HS-27A (cell line): ENCODE results near the gene PITPNC1.
"Not testable (repeated sequence)": the region's sequence is repeated elsewhere in the genome, so short reads cannot be mapped to it uniquely, and the experiment has no call there.

ENCODE experiments used
- DNase-seq: peaks from one replicate; pipeline ENCODE4 v3.0.0-alpha.2; 2012; ENCODE audit warnings: low read depth, missing footprints

The PITPNC1 gene

DNA sequence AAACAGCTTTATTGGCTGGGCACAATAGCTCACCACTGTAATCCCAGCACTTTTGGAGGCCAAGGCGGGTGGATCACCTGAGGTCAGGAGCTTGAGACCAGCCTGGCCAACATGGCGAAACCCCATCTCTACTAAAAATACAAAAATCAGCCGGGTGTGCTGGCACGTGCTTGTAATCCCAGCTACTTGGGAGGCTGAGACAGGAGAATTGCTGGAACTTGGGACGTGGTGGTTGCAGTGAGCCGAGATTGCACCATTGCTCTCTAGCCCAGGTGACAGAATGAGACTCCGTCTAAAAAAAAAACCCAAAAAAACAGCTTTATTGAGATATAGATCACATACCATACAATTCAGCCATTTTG, 274.1 kb downstream of the PITPNC1 start:
- DNase-seq = not testable (repeated sequence)

DNA sequence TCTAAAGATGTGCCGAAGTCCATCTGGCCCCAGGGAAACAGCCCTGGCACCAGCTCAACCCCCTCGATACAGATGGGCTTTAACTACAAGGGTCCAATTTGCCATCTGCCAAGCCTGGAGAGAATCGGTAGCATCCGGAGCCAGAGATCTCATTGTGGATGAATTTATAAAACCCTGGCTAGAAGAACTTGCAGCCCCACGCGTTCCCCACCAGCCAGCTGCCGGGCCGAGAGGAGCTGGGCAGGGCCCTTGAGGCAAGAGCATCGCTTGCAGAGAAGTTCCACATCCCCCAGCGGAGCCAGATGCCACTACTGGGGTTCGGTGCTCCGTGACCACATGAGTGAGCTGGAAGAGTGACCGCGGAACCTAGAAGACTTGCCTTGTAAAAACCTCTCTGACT, 275.4 kb downstream of the PITPNC1 start:
- no peak for DNase-seq

DNA sequence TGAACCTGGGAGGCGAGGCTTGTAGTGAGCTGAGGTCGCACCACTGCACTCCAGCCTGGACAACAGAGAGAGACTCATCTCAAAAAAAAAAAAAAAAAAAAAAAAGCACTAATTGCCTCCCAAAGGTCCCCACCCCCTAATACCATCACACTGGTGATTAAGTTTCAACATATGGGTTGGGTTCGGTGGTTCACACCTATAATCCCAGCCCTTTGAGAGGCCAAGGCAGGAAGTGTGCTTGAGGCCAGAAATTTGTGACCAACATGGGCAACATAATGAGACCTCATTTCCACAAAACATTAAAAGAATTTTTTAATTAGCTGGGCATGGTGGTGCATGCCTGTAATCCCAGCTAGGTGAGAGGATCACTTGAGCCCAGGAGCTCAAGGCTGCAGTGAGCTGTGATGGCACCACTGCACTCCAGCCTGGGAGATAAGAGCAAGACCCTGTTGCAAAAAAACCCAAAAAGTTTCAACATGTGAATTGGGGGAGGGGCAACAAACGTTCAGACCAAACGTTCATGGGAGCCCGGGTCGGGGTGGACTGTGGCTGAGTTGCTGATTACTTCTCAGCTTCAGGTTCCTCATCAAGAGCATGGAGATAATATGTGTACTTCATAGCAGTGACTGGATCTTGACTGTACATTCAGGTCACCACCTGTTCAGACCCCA, 278.5 kb downstream of the PITPNC1 start:
- no peak for DNase-seq

DNA sequence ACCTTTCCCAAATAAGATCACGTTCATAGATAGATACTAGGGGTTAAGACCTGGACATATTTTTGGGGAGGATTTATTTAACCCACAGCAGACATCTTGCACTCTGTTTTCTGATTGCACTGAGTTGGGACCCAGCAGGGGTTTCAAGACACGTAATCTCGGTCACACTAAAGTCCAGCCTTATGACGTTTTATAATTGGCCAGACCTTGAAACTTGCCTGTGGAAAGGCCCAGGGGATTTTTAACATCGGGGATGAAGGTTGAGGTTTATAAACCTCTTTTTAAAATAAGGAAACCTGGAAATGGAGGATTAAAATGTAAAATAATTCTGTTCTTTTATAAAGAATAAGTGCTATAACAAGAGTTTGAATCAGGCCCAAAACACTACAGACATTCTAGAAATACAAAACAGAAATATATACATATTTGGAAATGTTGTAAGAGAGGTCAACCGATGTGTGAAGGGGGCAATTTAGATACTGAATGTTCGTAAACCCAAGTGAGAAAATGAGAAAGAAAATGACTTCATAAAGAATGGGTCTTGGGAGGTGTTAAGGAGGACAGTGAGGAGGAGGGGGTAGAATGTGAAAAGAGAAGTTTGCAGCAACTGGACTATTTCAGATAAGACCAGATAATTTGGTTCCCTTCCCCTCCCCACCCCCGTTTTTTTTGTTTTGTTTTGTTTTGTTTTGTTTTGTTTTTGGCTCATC, 279.6 kb downstream of the PITPNC1 start:
- DNase-seq = no peak

DNA sequence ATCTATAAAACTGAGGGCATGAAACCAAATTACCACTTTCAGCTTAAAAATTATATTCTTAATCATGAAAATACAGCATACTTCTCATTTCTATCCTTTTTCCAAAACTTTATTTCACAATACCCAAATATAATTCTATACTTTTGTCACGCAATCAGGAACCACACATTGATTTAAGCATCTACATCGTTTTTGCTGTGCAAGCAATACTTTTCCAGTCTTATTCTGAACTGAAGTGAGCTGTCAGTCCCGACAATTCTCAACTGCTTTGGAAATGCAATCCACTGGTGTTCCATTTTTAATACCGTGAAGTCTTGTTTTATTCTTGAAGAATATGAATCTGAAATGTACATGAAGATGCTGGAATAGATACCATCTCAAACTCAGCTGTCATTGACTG, 280.5 kb downstream of the PITPNC1 start:
- DNase-seq = no peak

DNA sequence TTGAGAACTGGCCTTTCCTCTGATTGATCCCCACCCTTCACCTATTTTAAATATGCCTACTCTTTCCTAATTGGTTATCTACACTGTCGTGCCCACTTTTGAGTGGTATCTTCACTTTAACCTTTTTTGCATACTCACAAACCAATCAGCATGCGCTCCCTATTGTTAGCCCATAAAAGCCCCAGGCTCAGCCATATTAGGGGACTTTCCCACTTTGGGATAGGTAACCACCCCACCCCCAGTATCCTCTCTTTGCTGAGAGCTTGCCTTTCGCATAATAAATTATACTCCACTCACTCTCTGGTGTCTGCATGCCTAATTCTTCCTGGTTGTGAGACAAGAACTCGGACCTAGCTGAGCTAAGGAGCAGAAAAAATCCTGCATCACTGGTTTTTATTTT, 281.2 kb downstream of the PITPNC1 start:
- DNase-seq = no peak

DNA sequence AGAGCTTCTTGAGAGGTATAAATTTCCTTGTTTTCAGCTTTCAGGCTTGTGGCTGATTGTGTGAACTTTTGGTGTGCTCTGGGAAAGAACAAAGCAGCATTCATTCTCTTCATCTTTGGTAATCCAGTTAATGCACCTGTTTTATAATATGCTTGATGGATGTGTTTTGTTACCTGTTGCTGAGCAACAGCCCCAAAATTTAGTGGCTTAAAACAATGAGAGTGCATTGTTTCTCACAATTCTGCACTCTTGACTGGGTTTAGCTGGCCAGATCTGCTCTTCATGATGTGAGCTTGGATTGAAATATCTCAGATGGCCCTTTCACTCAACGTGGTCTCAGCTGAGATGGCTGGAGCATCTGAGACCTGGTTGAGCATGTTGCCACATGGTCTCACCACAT, 281.9 kb downstream of the PITPNC1 start:
- DNase-seq = no peak

DNA sequence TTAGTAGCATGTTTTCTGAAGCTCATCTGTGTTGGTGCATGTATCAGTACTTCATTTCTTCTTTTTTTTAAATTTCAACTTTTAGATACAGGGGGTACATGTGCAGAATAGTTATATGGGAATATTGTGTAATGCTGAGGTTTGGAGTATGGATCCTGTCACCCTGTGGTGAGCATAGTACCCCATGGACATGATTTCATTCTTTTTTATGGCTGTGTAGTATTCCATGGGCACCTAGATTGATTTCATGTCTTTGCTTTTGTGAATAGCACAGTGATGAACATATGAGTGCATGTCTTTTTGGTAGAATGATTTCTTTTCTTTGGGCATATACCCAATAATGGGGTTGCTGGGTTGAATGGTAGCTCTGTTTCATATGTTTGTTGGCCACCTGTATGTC, 285.6 kb downstream of the PITPNC1 start:
- DNase-seq = no peak

DNA sequence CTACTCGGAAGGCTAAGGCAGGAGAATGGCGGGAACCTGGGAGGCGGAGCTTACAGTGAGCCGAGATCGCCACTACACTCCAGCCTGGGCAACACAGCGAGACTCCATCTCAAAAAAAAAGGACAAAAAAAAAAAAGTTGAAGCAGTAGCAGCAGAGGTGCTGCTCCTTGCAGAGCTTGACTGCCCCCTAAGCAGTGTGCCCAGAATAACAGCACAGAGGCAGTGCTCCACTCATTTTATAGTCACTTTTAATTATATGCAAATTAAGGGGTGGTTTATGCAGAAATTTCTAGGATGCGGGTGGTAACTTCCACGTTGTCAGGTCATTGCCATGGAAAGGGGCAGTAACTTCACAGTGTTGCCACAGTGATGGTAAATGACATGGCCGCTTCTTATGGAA, 286.4 kb downstream of the PITPNC1 start:
- DNase-seq = no peak

DNA sequence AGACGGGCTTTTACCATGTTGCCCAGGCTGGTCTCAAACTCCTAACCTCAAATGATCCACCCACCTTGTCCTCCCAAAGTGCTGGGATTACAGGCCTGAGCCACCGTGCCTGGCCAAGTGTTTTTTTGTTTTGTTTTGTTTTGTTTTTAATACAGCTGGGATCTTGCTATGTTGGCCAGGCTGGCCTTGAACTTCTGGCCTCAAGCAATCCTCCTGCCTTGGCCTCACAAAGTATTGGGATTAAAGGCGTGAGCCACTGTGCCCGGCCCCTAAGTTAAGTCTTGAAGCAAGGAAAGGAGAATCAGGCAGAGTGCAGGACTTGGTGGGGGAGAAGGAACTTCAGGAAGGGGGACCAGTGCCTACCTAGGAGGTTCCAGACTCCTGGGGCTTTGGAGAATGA, 288.9 kb downstream of the PITPNC1 start:
- DNase-seq = no peak

DNA sequence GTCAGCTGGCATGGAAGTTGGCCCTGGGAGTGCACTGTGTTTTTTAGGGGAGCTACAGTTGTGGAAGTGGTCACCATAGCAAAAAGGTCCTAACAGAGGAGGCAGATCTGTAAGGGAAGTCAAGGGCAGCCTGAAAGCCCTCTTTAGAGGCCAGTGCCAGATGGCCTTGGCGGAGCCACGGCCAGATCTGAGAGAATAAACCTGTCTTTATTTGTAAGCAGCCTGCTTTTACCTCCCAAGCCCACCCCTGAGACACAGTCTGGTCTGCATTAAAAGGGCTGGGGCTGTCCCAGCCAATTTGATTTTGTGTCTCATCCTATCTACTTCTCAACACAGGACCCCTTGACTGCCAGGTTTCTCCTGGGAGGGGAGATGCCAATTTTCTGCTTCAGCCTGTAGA, 289.6 kb downstream of the PITPNC1 start:
- no peak for DNase-seq

DNA sequence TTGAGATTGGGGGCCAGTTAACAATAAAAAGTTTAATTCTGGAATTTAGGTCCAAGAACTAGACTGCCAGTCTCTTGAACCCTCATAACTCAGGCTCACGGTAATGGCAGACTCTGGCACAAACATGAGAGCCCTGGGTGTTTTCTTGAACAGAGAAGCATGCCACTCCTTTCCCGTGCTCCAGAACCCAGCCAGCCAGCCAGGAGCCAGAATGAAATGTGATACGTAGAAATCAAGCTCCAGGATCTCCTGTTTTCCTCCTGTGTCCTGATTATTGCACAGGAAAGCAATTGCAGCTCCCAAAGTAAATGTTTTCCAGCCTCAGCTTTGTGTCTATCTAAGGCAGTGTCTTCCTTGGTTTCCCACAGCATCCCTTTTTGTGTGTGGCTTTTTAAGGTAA, 294.4 kb downstream of the PITPNC1 start:
- DNase-seq = no peak

DNA sequence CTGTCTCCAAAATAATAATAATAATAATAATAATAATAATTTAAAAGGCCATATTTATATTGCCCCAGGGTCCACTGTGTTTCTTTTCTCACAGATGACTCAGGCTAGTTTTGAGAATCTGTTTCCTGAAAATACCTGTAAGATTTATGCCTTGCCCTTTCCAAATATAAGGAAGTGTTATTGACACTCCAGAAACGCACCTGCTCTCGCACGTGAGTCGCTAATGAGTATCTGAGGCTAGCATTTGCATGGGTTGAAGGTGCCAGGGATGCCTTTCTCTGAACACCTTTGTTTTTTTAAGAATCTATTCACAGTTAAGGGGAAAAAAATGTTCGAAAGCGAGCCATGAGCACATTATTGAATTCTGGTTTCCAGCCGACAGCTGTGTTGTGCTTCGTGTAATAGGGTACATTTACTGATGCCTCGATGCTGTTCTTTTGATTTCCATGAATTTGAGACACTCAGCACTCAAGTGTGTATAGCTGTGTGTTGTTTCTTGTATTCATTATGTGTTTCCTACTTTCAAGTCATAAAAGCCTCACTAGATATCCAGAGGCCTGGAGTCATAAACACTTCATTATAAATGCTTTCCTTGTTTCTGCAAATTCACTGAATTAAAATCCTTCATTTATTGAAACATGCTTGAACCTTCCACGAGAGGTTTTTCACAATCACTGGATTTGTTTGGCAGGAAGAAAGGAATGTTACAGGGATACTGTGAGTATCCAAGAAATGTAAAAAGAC, 295.7 kb downstream of the PITPNC1 start:
- DNase-seq = no peak

DNA sequence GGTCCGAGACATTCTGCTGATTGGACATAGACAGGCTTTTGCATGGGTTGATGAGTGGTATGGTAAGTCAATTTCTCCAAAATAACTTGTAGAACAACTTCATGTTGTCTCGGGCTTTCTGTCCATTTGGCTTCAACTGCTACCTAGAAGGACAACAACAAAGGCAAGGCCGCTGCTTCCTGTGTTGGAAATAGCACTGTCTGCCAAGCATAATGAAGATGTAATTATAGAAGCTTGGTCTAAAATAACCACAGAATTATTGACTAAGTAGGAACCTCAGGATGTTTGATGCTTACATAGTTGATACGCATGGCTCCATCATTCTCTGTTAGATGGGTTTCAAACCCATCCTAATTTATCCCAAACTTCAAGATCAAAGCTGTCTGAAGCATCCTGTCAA, 298.4 kb downstream of the PITPNC1 start:
- no peak for DNase-seq

DNA sequence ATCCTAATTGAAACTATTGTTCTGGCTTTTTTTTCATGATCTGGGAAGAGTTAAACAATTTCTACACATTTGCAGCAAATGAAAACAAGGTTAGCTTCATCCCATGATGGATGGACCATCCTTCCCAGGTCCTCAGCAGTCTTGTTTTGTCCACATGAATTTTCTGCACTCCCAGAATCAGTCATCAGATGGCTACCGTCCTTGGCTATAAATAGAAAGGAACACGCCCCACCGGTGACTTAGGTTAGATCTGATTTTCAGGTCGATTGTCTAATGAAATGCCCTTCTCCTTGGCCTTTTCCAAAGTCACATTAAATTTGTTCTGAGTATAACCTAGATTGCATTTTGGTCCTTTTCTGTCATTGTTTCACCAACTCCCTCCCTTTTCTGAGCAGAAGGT, 299.2 kb downstream of the PITPNC1 start:
- DNase-seq = no peak

DNA sequence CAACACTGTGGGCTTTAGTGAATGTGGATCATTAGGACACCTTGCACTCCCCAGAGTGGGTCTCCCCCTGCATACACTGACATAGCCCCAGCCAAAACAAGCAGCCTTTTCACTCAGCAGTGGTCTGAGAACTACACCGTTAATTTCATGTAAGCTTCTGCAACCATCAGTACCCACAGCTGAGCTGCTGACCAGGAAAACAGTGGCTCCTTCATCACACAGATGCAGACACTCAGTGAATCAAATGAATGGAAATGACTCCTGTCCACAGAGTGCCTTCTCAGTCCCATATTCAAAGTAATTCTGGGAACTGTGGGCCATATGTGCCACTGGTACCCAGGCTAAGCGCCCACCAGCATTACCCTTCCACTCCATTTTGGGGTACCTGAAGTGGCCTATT, 301.3 kb downstream of the PITPNC1 start:
- DNase-seq = no peak

DNA sequence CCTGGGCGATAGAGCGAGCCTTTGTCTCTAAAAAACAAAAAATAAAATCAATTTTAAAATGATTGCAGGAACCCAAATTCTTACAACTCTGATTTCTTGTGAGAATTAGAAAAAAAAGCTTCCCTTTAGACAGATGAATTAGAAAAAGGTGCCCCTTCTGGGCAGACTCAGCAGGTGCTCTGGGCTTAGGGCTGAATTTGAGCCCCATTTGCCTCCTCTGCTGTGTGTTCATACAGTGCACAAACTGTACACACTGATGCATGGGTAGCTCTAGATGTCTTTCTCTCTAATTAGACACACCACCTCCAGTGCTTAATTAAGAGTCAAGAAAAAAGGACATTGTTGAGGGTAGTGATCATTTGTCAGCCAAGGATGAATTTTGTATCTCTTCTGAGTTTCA, 302.1 kb downstream of the PITPNC1 start:
- DNase-seq = no peak

DNA sequence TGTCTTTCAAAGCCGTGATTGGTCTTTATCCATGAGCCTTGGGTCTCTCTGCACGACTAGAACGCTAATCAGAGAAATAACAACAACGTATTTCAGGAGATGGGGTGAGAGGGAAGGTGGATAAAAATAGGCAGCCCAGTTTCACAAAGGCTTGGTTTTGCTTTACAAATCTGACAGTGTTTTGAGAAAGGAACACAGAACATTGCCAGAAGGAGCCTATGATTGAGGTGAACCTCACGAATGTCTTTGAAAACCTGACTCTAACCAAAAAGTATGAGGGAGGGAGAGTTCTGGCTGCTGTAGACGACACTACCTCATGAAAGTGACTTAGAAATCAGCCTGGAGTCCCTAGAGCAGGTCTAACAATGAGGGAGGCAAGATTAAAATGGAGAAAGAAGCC, 302.6 kb downstream of the PITPNC1 start:
- DNase-seq = no peak

DNA sequence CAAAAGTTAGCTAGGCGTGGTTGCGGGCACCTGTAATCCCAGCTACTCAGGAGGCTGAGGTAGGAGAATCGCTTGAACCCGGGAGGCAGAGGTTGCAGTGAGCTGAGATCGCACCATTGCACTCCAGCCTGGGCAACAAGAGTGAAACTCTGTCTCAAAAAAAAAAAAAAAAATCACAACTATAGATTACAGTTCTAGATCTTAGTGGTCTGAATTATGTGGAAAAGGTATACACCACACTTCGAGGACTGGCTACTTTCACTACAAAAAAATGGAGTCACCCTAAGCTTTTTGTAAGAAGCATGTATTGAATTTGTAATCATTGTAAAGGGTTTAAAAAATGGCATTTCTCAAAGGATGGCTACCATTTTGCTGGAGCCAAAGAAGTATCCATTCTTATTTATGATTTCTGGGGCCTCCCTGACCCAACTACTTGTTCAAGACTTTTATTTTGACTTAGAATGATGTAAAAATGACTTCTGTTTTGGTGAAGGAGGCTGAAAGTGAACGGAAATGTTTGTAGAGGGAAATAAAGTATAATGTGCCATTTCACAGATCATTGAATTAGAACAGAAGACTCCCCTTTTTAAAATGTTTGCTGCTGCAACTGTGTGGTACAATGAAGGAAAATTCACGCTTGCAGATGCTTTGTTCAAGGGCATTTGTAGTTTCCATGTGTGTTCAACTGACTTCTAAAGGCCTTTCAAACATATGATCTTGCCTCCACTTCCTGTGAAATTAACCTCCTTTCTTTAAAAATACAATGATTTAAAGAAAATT, 303.6 kb downstream of the PITPNC1 start:
- no peak for DNase-seq

DNA sequence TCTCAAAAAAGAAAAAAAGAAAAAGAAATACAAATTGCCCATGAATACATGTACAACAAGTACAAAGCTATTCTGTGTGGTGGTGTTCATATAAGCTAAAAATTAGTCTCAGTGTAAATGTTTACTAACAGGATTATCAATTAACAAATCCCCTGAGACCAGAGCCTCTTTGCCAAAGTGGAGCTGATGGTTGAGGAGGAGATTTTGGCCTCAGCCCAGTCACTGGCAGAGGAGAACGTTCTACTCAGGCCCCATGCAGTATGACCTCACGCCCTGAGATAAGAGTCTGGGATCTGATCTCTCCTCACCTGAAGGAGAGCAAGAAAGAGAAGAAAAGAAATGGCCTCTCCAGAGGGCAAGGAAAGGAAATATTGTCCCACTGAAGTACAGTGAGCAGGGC, 305.1 kb downstream of the PITPNC1 start:
- no peak for DNase-seq

DNA sequence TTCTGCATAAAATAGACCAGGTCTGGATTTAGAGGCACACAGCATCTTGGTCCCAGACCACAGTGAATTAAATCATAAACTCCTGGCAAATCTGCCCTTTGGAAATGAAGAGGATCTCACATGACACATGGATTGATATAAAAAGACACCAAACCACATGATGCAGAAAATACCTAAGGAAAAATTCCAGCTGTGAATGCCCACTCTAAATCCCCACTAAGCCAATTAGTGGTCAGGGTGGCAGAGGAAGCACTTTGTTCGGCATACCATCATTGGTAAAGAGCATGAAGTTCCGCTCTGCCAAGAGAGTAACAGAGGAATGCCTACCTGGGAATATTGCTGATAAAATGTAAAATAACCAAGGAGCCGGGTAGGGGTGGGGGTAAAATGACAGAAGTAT, 308.3 kb downstream of the PITPNC1 start:
- DNase-seq = no peak

DNA sequence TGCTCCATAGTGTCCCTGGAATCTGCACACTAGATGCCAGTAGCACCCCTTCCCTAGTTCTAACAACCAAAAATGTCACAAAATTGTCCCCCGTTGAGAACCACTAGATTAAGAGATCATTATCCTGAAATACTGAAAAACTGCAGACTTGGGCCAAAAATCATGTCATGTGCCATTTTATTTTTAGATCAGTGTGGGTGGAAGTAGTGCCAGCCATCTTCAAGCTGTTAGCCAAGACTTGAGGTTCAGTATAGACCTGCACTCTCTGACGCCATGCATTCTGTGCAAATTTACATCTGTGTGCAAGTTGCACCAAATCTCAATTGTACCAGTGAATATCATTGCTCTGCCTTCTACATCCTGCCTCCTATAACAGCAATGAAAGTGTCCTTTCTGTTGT, 309.2 kb downstream of the PITPNC1 start:
- no peak for DNase-seq

DNA sequence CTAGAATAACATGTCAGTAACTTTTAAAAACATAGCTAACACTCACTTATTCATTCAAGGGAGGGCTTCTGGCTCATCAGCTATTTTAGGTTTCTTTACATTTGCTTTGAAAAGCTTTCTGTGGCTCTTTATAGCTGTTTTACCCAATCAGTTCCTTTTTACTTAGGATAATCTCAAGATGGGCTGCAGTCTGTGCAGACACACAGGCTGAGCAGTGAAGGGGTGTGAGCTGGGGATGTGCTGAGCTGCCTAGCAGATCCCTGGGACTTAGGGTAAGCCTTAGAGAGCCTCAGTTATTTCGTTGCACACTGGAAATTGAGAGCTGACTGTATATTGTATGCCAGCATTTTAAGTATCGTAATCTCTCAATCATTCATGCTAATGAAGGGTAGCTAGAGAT, 310.4 kb downstream of the PITPNC1 start:
- no peak for DNase-seq
